ENCODE results near the gene STXBP5L. TPM values are rescaled to one million over a fixed set of nuclear protein-coding genes. Genes with fewer than 3 reads are reported as not detected.

The STXBP5L gene
- total RNA-seq, 2 experiments from 2014 or later = not detected

GRCh38 chr3:120956143-120956542, 48.1 kb downstream of the STXBP5L start:
- ChIA-PET CTCF (no interaction called here), POLR2A (no interaction called here)
- ATAC-seq (ENCODE audit: poor library complexity) (no peak), DNase-seq (no peak)
- Histone ChIP-seq H3K9me3 (ENCODE audit: control insufficient read depth in 1 of 2, insufficient read depth in 1 of 2, low read length in 2 of 2) (no peaks in the 10 kb centered on the region), H3K27me3 (ENCODE audit: control insufficient read depth in 1 of 2, insufficient read depth in 2 of 2, low read length in 2 of 2) (no peaks in the 10 kb centered on the region), H3K4me1 (ENCODE audit: insufficient read depth, low read length) (no peaks in the 10 kb centered on the region), H3K27ac (ENCODE audit: low read depth in 1 of 2, low read length in 2 of 2) (no peak overlapping the region), H3K36me3 (ENCODE audit: insufficient read depth, low read length) (no peaks in the 10 kb centered on the region), H3K4me3 (ENCODE audit: low read length) (no peak overlapping the region)
- TF ChIP-seq CTCF (IDR thresholded peaks at IDR 0.05) = no peak
- peaks cover 7% of the 10 kb centered on the region for H3K9me3 Mint-ChIP-seq
- H3K4me1 Mint-ChIP-seq (ENCODE audit: low read depth) = no peaks in the 10 kb centered on the region
- no peak overlapping the region for H3K4me3 Mint-ChIP-seq
- no peaks in the 10 kb centered on the region for H3K27me3 Mint-ChIP-seq
- H3K27ac Mint-ChIP-seq = no peak overlapping the region
- intact Hi-C loops (cut with DNase I, micrococcal nuclease) = no loop called here
- H3K36me3 Mint-ChIP-seq (ENCODE audit: low read depth) = no peaks in the 10 kb centered on the region

GRCh38 chr3:120982608-120983320, 74.8 kb downstream of the STXBP5L start:
- H3K4me3 Mint-ChIP-seq = no peak overlapping the region
- H3K36me3 Mint-ChIP-seq (ENCODE audit: low read depth) = no peaks in the 10 kb centered on the region
- Histone ChIP-seq H3K4me3 (ENCODE audit: low read length) (no peak overlapping the region), H3K36me3 (ENCODE audit: insufficient read depth, low read length) (no peaks in the 10 kb centered on the region), H3K27ac (ENCODE audit: low read depth in 1 of 2, low read length in 2 of 2) (no peak overlapping the region), H3K4me1 (ENCODE audit: insufficient read depth, low read length) (no peaks in the 10 kb centered on the region), H3K9me3 (ENCODE audit: control insufficient read depth in 1 of 2, insufficient read depth in 1 of 2, low read length in 2 of 2) (peaks cover 0 to 18% of the 10 kb centered on the region in 2 experiments), H3K27me3 (ENCODE audit: control insufficient read depth in 1 of 2, insufficient read depth in 2 of 2, low read length in 2 of 2) (no peaks in the 10 kb centered on the region)
- no peak for TF ChIP-seq CTCF (IDR thresholded peaks at IDR 0.05)
- no peak for DNase-seq
- intact Hi-C loops (cut with DNase I, micrococcal nuclease) = no loop called here
- no peak for ATAC-seq (ENCODE audit: poor library complexity)
- ChIA-PET CTCF (no interaction called here), POLR2A (no interaction called here)
- H3K9me3 Mint-ChIP-seq = peaks cover 15% of the 10 kb centered on the region
- no peak overlapping the region for H3K27ac Mint-ChIP-seq
- H3K27me3 Mint-ChIP-seq = no peaks in the 10 kb centered on the region
- H3K4me1 Mint-ChIP-seq (ENCODE audit: low read depth) = no peaks in the 10 kb centered on the region

GRCh38 chr3:120983321-120983665, 75.3 kb downstream of the STXBP5L start:
- Histone ChIP-seq H3K36me3 (ENCODE audit: insufficient read depth, low read length) (no peaks in the 10 kb centered on the region), H3K4me1 (ENCODE audit: insufficient read depth, low read length) (no peaks in the 10 kb centered on the region), H3K4me3 (ENCODE audit: low read length) (no peak overlapping the region), H3K27me3 (ENCODE audit: control insufficient read depth in 1 of 2, insufficient read depth in 2 of 2, low read length in 2 of 2) (no peaks in the 10 kb centered on the region), H3K27ac (ENCODE audit: low read depth in 1 of 2, low read length in 2 of 2) (no peak overlapping the region), H3K9me3 (ENCODE audit: control insufficient read depth in 1 of 2, insufficient read depth in 1 of 2, low read length in 2 of 2) (peaks cover 0 to 18% of the 10 kb centered on the region in 2 experiments)
- Mint-ChIP-seq H3K27me3 (no peaks in the 10 kb centered on the region), H3K9me3 (peaks cover 11% of the 10 kb centered on the region), H3K27ac (no peak overlapping the region), H3K4me3 (no peak overlapping the region), H3K4me1 (ENCODE audit: low read depth) (no peaks in the 10 kb centered on the region), H3K36me3 (ENCODE audit: low read depth) (no peaks in the 10 kb centered on the region)
- intact Hi-C loops (cut with DNase I, micrococcal nuclease) = no loop called here
- ChIA-PET CTCF (no interaction called here), POLR2A (no interaction called here)
- ATAC-seq (ENCODE audit: poor library complexity) = no peak
- DNase-seq = no peak
- no peak for TF ChIP-seq CTCF (IDR thresholded peaks at IDR 0.05)

All from CD4-positive, alpha-beta T cell (primary cell).